ENCODE data around the gene SSBP1. TPM values are rescaled to one million over a fixed set of nuclear protein-coding genes. Genes with fewer than 3 reads are reported as not detected.
A peak's percentile ranks its signal among the peaks of the same experiment; 100 is the strongest.
"Not testable (repeated sequence)": the region's sequence is repeated elsewhere in the genome, so short reads cannot be mapped to it uniquely, and the experiment has no call there.

The SSBP1 gene
- 135 and 212 TPM in 2 replicates for total RNA-seq (2014; rRNA removed; shearing (Covaris generic); ENCODE audit: low replicate concordance)

GRCh38 chr7:141737836-141738591 lies at the start of gene SSBP1:
TSS of gene SSBP1 (plus strand) at chr7:141738358. CDS start at chr7:141739167, 809 bp downstream.
- Histone ChIP-seq H3K4me3 (peak within 1 kb of the TSS; percentile 93), H3K36me3 (peaks cover 31% of the 10 kb centered on the region), H3K9me3 (no peaks in the 10 kb centered on the region), H3K27me3 (no peaks in the 10 kb centered on the region)
- peak; percentile 84 for DNase-seq

GRCh38 chr7:141689072-141689825 lies 48.9 kb upstream of the SSBP1 start:
- not testable (repeated sequence) for H3K9me3 ChIP-seq, H3K27me3 ChIP-seq

GRCh38 chr7:141691540-141691939 lies 46.6 kb upstream of the SSBP1 start:
- Histone ChIP-seq H3K27me3 (no peaks in the 10 kb centered on the region), H3K9me3 (no peaks in the 10 kb centered on the region), H3K4me3 (no peak overlapping the region), H3K36me3 (no peaks in the 10 kb centered on the region)
- DNase-seq = no peak

More at GRCh38 chr7:141689072-141689825, 48.9 kb upstream of the SSBP1 start:
- H3K36me3 ChIP-seq, DNase-seq, H3K4me3 ChIP-seq: not testable (repeated sequence)

GRCh38 chr7:141691961-141692360 lies 46.2 kb upstream of the SSBP1 start:
- H3K9me3 ChIP-seq = no peaks in the 10 kb centered on the region
- no peaks in the 10 kb centered on the region for H3K36me3 ChIP-seq
- no peak for DNase-seq
- no peaks in the 10 kb centered on the region for H3K27me3 ChIP-seq
- no peak overlapping the region for H3K4me3 ChIP-seq

GRCh38 chr7:141693082-141693481 lies 45.1 kb upstream of the SSBP1 start:
- no peaks in the 10 kb centered on the region for H3K9me3 ChIP-seq
- H3K27me3 ChIP-seq = no peaks in the 10 kb centered on the region
- H3K36me3 ChIP-seq = no peaks in the 10 kb centered on the region

GRCh38 chr7:141695803-141696289 lies 42.3 kb upstream of the SSBP1 start:
- DNase-seq = no peak
- H3K27me3 ChIP-seq = no peaks in the 10 kb centered on the region

More at GRCh38 chr7:141693082-141693481, 45.1 kb upstream of the SSBP1 start:
- no peak for DNase-seq
- no peak overlapping the region for H3K4me3 ChIP-seq

GRCh38 chr7:141696348-141696747 lies 41.8 kb upstream of the SSBP1 start:
- Histone ChIP-seq H3K27me3 (no peaks in the 10 kb centered on the region), H3K9me3 (no peaks in the 10 kb centered on the region), H3K36me3 (no peaks in the 10 kb centered on the region), H3K4me3 (no peak overlapping the region)
- no peak for DNase-seq

More at GRCh38 chr7:141695803-141696289, 42.3 kb upstream of the SSBP1 start:
- Histone ChIP-seq H3K4me3 (no peak overlapping the region), H3K9me3 (no peaks in the 10 kb centered on the region), H3K36me3 (no peaks in the 10 kb centered on the region)

GRCh38 chr7:141697211-141697871 lies 40.8 kb upstream of the SSBP1 start:
- Histone ChIP-seq H3K4me3 (no peak overlapping the region), H3K27me3 (no peaks in the 10 kb centered on the region), H3K36me3 (no peaks in the 10 kb centered on the region), H3K9me3 (no peaks in the 10 kb centered on the region)
- DNase-seq = peak; percentile 8

- DNase-seq = no peak
- no peaks in the 10 kb centered on the region for H3K27me3 ChIP-seq
- no peaks in the 10 kb centered on the region for H3K9me3 ChIP-seq
- no peaks in the 10 kb centered on the region for H3K36me3 ChIP-seq
- no peak overlapping the region for H3K4me3 ChIP-seq
These were observed 39.7 kb upstream of the SSBP1 start for GRCh38 chr7:141698247-141699015.

GRCh38 chr7:141699860-141700259 lies 38.3 kb upstream of the SSBP1 start:
- no peak overlapping the region for H3K4me3 ChIP-seq
- no peaks in the 10 kb centered on the region for H3K9me3 ChIP-seq
- no peak for DNase-seq
- H3K27me3 ChIP-seq = no peaks in the 10 kb centered on the region
- no peaks in the 10 kb centered on the region for H3K36me3 ChIP-seq

GRCh38 chr7:141700296-141700847 lies 37.8 kb upstream of the SSBP1 start:
- Histone ChIP-seq H3K27me3 (no peaks in the 10 kb centered on the region), H3K4me3 (no peak overlapping the region), H3K36me3 (no peaks in the 10 kb centered on the region), H3K9me3 (no peaks in the 10 kb centered on the region)
- DNase-seq = no peak

- Histone ChIP-seq H3K27me3 (no peaks in the 10 kb centered on the region), H3K4me3 (no peak overlapping the region), H3K9me3 (no peaks in the 10 kb centered on the region), H3K36me3 (no peaks in the 10 kb centered on the region)
- DNase-seq = no peak
These were observed 37.2 kb upstream of the SSBP1 start for GRCh38 chr7:141700848-141701371.

GRCh38 chr7:141701489-141702046 lies 36.6 kb upstream of the SSBP1 start:
- Histone ChIP-seq H3K9me3 (no peaks in the 10 kb centered on the region), H3K36me3 (no peaks in the 10 kb centered on the region), H3K27me3 (no peaks in the 10 kb centered on the region), H3K4me3 (peak overlapping the region; percentile 51)
- DNase-seq = peak; percentile 15

GRCh38 chr7:141702047-141702567 lies 36.1 kb upstream of the SSBP1 start, which contains the start of gene DENND11:
TSS of gene DENND11 (minus strand) at chr7:141702166. CDS start at chr7:141702153, 13 bp downstream.
- Histone ChIP-seq H3K4me3 (peak within 1 kb of the TSS; percentile 51), H3K9me3 (no peaks in the 10 kb centered on the region), H3K36me3 (no peaks in the 10 kb centered on the region), H3K27me3 (no peaks in the 10 kb centered on the region)
- DNase-seq = peak; percentile 34

- Histone ChIP-seq H3K9me3 (no peaks in the 10 kb centered on the region), H3K36me3 (no peaks in the 10 kb centered on the region), H3K27me3 (no peaks in the 10 kb centered on the region), H3K4me3 (no peak overlapping the region; the same call in 1 of the 2 replicates)
- DNase-seq = no peak
These were observed 35.3 kb upstream of the SSBP1 start for GRCh38 chr7:141702892-141703291.
